PC-3 (cell line): ENCODE data around the gene CDH12. TPM values are rescaled to one million over a fixed set of nuclear protein-coding genes. Genes with fewer than 3 reads are reported as not detected.

Source experiments
- ATAC-seq: fragments of 200-7000 bp; cut with Tn5 transposase; 2 replicates; pipeline ENCODE4 v1.9.1; 2020; ENCODE audit warnings: mild to moderate bottlenecking, moderate library complexity
- BruUV-seq: library from RNA; stranded (reverse); fragments of 400-500 nt; replicated peaks from 2 replicates; lab custom pipeline; 2021; lab: Mats Ljungman, UMichigan
- CTCF ChIA-PET: fragments of 300-600 bp; sonication (Branson Sonifier 250); formaldehyde crosslinking; loops from one replicate; lab custom pipeline; 2022; ENCODE audit warnings: antibody characterized with exemption; lab: Charles Lee
- POLR2A ChIA-PET: fragments of 300-600 bp; sonication (Branson Sonifier 250); formaldehyde crosslinking; loops from one replicate; lab custom pipeline; 2022; ENCODE audit warnings: antibody characterized with exemption; ENCODE audit not compliant: unreplicated experiment; lab: Charles Lee
- DNase-seq: peaks from one replicate; pipeline ENCODE4 v3.0.0-alpha.2; 2015
- H2AFZ ChIP-seq: fragments of 300-600 bp; sonication (generic); 2 replicates; pipeline ENCODE4 v1.6.0; 2016; ENCODE audit warnings: antibody characterized with exemption, low read length
- H3F3A ChIP-seq: fragments of 300-600 bp; sonication (generic); one replicate; pipeline ENCODE4 v1.6.0; 2017; ENCODE audit warnings: antibody characterized with exemption, low read length, control low read depth, mild to moderate bottlenecking; ENCODE audit not compliant: unreplicated experiment
- H3K27ac ChIP-seq: fragments of 300-600 bp; sonication (generic); 2 replicates; pipeline ENCODE4 v1.5.1; 2016; ENCODE audit warnings: mild to moderate bottlenecking, low read length
- H3K27me3 ChIP-seq: fragments of 300-600 bp; sonication (generic); 2 replicates; pipeline ENCODE4 v1.6.1; 2016; ENCODE audit warnings: low read length, mixed read lengths
- H3K36me3 ChIP-seq: fragments of 300-600 bp; sonication (generic); 2 replicates; pipeline ENCODE4 v1.6.1; 2016; ENCODE audit warnings: low read depth, mixed run types, low read length, mixed read lengths
- H3K4me1 ChIP-seq: fragments of 300-600 bp; sonication (generic); 2 replicates; pipeline ENCODE4 v1.5.1; 2016; ENCODE audit warnings: low read length; ENCODE audit not compliant: insufficient read depth
- H3K4me2 ChIP-seq: fragments of 300-600 bp; sonication (generic); 2 replicates; pipeline ENCODE4 v1.6.0; 2016; ENCODE audit warnings: low read length
- H3K4me3 ChIP-seq: fragments of 300-600 bp; sonication (generic); 2 replicates; pipeline ENCODE4 v1.5.1; 2016; ENCODE audit warnings: mild to moderate bottlenecking, low read length, mixed read lengths
- H3K79me2 ChIP-seq: fragments of 300-600 bp; sonication (generic); 2 replicates; pipeline ENCODE4 v1.6.1; 2017; ENCODE audit warnings: low read length, mixed read lengths
- H3K9ac ChIP-seq: fragments of 300-600 bp; sonication (generic); 2 replicates; pipeline ENCODE4 v1.6.0; 2016; ENCODE audit warnings: mild to moderate bottlenecking, low read length
- H3K9me2 ChIP-seq: fragments of 300-600 bp; sonication (generic); replicated peaks from 2 replicates; pipeline ENCODE4 v1.6.1; 2016; ENCODE audit warnings: mixed run types, low read length, mixed read lengths
- H3K9me3 ChIP-seq: fragments of 300-600 bp; sonication (generic); 2 replicates; pipeline ENCODE4 v1.6.1; 2016; ENCODE audit warnings: low read length, mixed read lengths
- H4K20me1 ChIP-seq: fragments of 300-600 bp; sonication (generic); 2 replicates; pipeline ENCODE4 v1.6.1; 2016; ENCODE audit warnings: low read length, mixed read lengths
- CTCF ChIP-seq: fragments of 300-600 bp; sonication (generic); conservative IDR thresholded peaks from 2 replicates; pipeline ENCODE4 v1.5.1; 2017; ENCODE audit warnings: antibody characterized with exemption, low read depth, mild to moderate bottlenecking, low read length
- EZH2 ChIP-seq: fragments of 300-600 bp; sonication (generic); IDR thresholded peaks from one replicate; pipeline ENCODE4 v1.6.1; 2017; ENCODE audit warnings: antibody characterized with exemption, mild to moderate bottlenecking, low read length; ENCODE audit not compliant: unreplicated experiment
- EZH2phosphoT487 ChIP-seq: fragments of 300-600 bp; sonication (generic); IDR thresholded peaks from 2 replicates; pipeline ENCODE4 v1.6.1; 2018; ENCODE audit warnings: mild to moderate bottlenecking, antibody characterized with exemption, low read length, borderline replicate concordance
- intact Hi-C: fragments of 100-400 bp; cut with micrococcal nuclease; formaldehyde crosslinking; loops from 2 replicates; pipeline ENCODE4 v1.9.0; 2023
- total RNA-seq: library from RNA; depleted of rRNA; stranded (reverse); fragments of >200 nt; gene quantifications from 2 replicates; pipeline ENCODE4 v1.2.3, GENCODE V29; 2014

CDH12 gene
- total RNA-seq, 1 experiment from 2014 or later: 0.44 TPM

- Histone ChIP-seq H3K27me3 (no peaks in the 10 kb centered on the region), H3F3A (peaks cover 6% of the 10 kb centered on the region), H3K9me2 (no peaks in the 10 kb centered on the region), H3K9me3 (no peaks in the 10 kb centered on the region), H3K4me1 (peaks cover 28% of the 10 kb centered on the region), H3K27ac (peak overlapping the region; percentile 72), H3K9ac (peak overlapping the region; percentile 19; the same call in 1 of the 2 replicates), H2AFZ (no peak overlapping the region), H3K36me3 (no peaks in the 10 kb centered on the region), H3K79me2 (no peaks in the 10 kb centered on the region), H3K4me2 (peak overlapping the region; percentile 56), H3K4me3 (no peak overlapping the region), H4K20me1 (no peaks in the 10 kb centered on the region)
- ChIA-PET CTCF (no interaction called here), POLR2A (no interaction called here)
- TF ChIP-seq CTCF: no peak
- TF ChIP-seq EZH2phosphoT487: no peak
- no peak for TF ChIP-seq EZH2
- ATAC-seq: peak; percentile 56
- no TSS peak for BruUV-seq
- intact Hi-C loops: loop anchor here (10.0 kb wide), 2 partner anchors 652 to 1122 kb away; no protein-coding TSS in a partner anchor
- DNase-seq: peak; percentile 98
These were observed 1046.2 kb downstream of the CDH12 start for GRCh38 chr5:21806943-21807342.

- intact Hi-C loops: loop anchor here (10.0 kb wide), 2 partner anchors 651 to 1121 kb away; no protein-coding TSS in a partner anchor
These were observed 1046.9 kb downstream of the CDH12 start for GRCh38 chr5:21806271-21806670.

More at GRCh38 chr5:21806271-21806670, 1046.9 kb downstream of the CDH12 start:
- peak overlapping the region; percentile 72 for H3K27ac ChIP-seq
- no peaks in the 10 kb centered on the region for H3K9me2 ChIP-seq
- H3K4me1 ChIP-seq: peaks cover 28% of the 10 kb centered on the region
- no peaks in the 10 kb centered on the region for H3K79me2 ChIP-seq
- ATAC-seq (no peak), DNase-seq (no peak)
- H2AFZ ChIP-seq: no peak overlapping the region
- H4K20me1 ChIP-seq: no peaks in the 10 kb centered on the region
- H3K9me3 ChIP-seq: no peaks in the 10 kb centered on the region
- BruUV-seq: no TSS peak
- no peak overlapping the region for H3K4me3 ChIP-seq
- H3K4me2 ChIP-seq: peak overlapping the region; percentile 56
- H3F3A ChIP-seq: peaks cover 6% of the 10 kb centered on the region
- TF ChIP-seq EZH2phosphoT487: no peak
- TF ChIP-seq EZH2: no peak
- TF ChIP-seq CTCF: no peak
- no peaks in the 10 kb centered on the region for H3K27me3 ChIP-seq
- H3K36me3 ChIP-seq: no peaks in the 10 kb centered on the region
- ChIA-PET CTCF (no interaction called here), POLR2A (no interaction called here)
- H3K9ac ChIP-seq: no peak overlapping the region
